NCI-H460 (cell line): ENCODE data around the gene GFRA3. TPM values are rescaled to one million over a fixed set of nuclear protein-coding genes. Genes with fewer than 3 reads are reported as not detected.

ENCODE experiments used
- total RNA-seq: library from RNA; depleted of rRNA; stranded (reverse); fragments of >200 nt; shearing (Covaris generic); gene quantifications from 2 replicates; pipeline ENCODE4 v1.2.3, GENCODE V29; 2014; rRNA removed

Gene GFRA3
- total RNA-seq, 1 experiment from 2014 or later: 0.05 TPM

Other genes with a start within 250 kb of the GFRA3 start
- gene FAM13B, start 241.5 kb downstream of the GFRA3 start, total RNA-seq: 10.7 and 17.7 TPM in 2 replicates
- gene WNT8A, start 190.6 kb downstream of the GFRA3 start, total RNA-seq: not detected in 2 replicates
- gene NME5, start 135.2 kb downstream of the GFRA3 start, total RNA-seq: 3.3 and 4.6 TPM in 2 replicates
- 42.3 and 56.1 TPM in 2 replicates for gene BRD8, start 96.0 kb downstream of the GFRA3 start, total RNA-seq
- 35.2 and 40.3 TPM in 2 replicates for gene KIF20A, start 95.5 kb downstream of the GFRA3 start, total RNA-seq
- gene CDC23, start 61.3 kb downstream of the GFRA3 start, total RNA-seq: 44.4 and 53.1 TPM in 2 replicates
- 21.5 and 24.3 TPM in 2 replicates for gene CDC25C, start 57.2 kb upstream of the GFRA3 start, total RNA-seq
- 18.4 and 18.6 TPM in 2 replicates for gene FAM53C, start 63.6 kb upstream of the GFRA3 start, total RNA-seq
- gene KDM3B, start 78.1 kb upstream of the GFRA3 start, total RNA-seq: 34.6 and 40.0 TPM in 2 replicates
- gene REEP2, start 164.4 kb upstream of the GFRA3 start, total RNA-seq: 2.3 and 2.4 TPM in 2 replicates
- 9.2 and 10.6 TPM in 2 replicates for gene EGR1, start 190.9 kb upstream of the GFRA3 start, total RNA-seq